CD4-positive, alpha-beta T cell (primary cell): Measurements from ENCODE around the gene SND1. TPM values are rescaled to one million over a fixed set of nuclear protein-coding genes. Genes with fewer than 3 reads are reported as not detected.
"Not testable (repeated sequence)": the region's sequence is repeated elsewhere in the genome, so short reads cannot be mapped to it uniquely, and the experiment has no call there.

ENCODE experiments used
- ATAC-seq: fragments of 200-7000 bp; cut with Tn5 transposase; one replicate; pipeline ENCODE4 v1.10.0; 2022; ENCODE audit warnings: mild to moderate bottlenecking; ENCODE audit not compliant: poor library complexity
- CTCF ChIA-PET: fragments of 350-600 bp; sonication (Branson Sonifier 250); formaldehyde crosslinking; loops from one replicate; lab custom pipeline; 2021; ENCODE audit warnings: antibody characterized with exemption, inconsistent platforms; lab: Charles Lee
- POLR2A ChIA-PET: fragments of 350-600 bp; sonication (Branson Sonifier 250); formaldehyde crosslinking; loops from one replicate; lab custom pipeline; 2021; ENCODE audit warnings: antibody characterized with exemption, inconsistent platforms; lab: Charles Lee
- DNase-seq, 14 experiments: peaks; one replicate each; pipeline ENCODE4 v3.0.0-alpha.2; 2013 to 2020; ENCODE audit warnings: mixed read lengths in 2 of 14
- H3K27ac ChIP-seq, 2 donors: one replicate each; pipeline versions ENCODE4 v1.5.1 to v1.7.0; 2013; ENCODE audit warnings: low read length in 2 of 2, low read depth in 1 of 2, mild to moderate bottlenecking in 1 of 2
- H3K27me3 ChIP-seq, 2 experiments: 1 replicate in 1 of 2; 2 replicates in 1 of 2; pipeline versions ENCODE4 v1.6.1 to v1.7.0; 2013; ENCODE audit warnings: low read length in 2 of 2, control low read depth in 1 of 2, mild to moderate bottlenecking in 1 of 2, moderate library complexity in 1 of 2; ENCODE audit not compliant: insufficient read depth in 2 of 2, control insufficient read depth in 1 of 2
- H3K36me3 ChIP-seq: one replicate; pipeline ENCODE4 v1.6.1; 2013; ENCODE audit warnings: low read length, control low read depth; ENCODE audit not compliant: insufficient read depth
- H3K4me1 ChIP-seq: one replicate; pipeline ENCODE4 v1.6.1; 2013; ENCODE audit warnings: low read length, control low read depth; ENCODE audit not compliant: insufficient read depth
- H3K4me3 ChIP-seq: one replicate; pipeline ENCODE4 v1.5.1; 2013; ENCODE audit warnings: mild to moderate bottlenecking, low read length, moderate library complexity
- H3K9me3 ChIP-seq, 2 experiments: 1 replicate in 1 of 2; 2 replicates in 1 of 2; pipeline versions ENCODE4 v1.6.1 to v1.7.0; 2013; ENCODE audit warnings: low read length in 2 of 2, mild to moderate bottlenecking in 2 of 2, control low read depth in 1 of 2, moderate library complexity in 1 of 2; ENCODE audit not compliant: control insufficient read depth in 1 of 2, insufficient read depth in 1 of 2
- H3K27ac Mint-ChIP-seq: one replicate; pipeline ENCODE4 v1.8.0; 2020; ENCODE audit warnings: mixed read lengths
- H3K27me3 Mint-ChIP-seq: one replicate; pipeline ENCODE4 v1.8.0; 2021; ENCODE audit warnings: mixed read lengths
- H3K36me3 Mint-ChIP-seq: one replicate; pipeline ENCODE4 v1.8.0; 2021; ENCODE audit warnings: low read depth, mixed read lengths
- H3K4me1 Mint-ChIP-seq: one replicate; pipeline ENCODE4 v1.8.0; 2021; ENCODE audit warnings: low read depth, mixed read lengths
- H3K4me3 Mint-ChIP-seq: one replicate; pipeline ENCODE4 v1.8.0; 2020; ENCODE audit warnings: mild to moderate bottlenecking, mixed read lengths
- H3K9me3 Mint-ChIP-seq: one replicate; pipeline ENCODE4 v1.8.0; 2020; ENCODE audit warnings: mixed read lengths
- intact Hi-C, 2 experiments: fragments of 100-400 bp; cut with DNase I in 1 of 2; cut with micrococcal nuclease in 1 of 2; formaldehyde crosslinking; loops; one replicate each; pipeline versions ENCODE4 v1.15.1 to v1.9.0; 2023 to 2025; cut with DNase I, micrococcal nuclease
- total RNA-seq, 174 experiments: library from RNA in 2 of 174; stranded (reverse) in 2 of 174; gene quantifications; one replicate each; pipeline ENCODE4 v1.2.3 and lab custom pipeline; 2021 to 2026
- TF ChIP-seq, protein P1 (sequence below): fragments of 200-600 bp; IDR thresholded peaks from one replicate; pipeline ENCODE4 v1.8.0; 2022; ENCODE audit warnings: antibody characterized with exemption, mild to moderate bottlenecking

SND1 gene
- total RNA-seq, 2 experiments from 2014 or later, result 104 to 113 TPM

DNA sequence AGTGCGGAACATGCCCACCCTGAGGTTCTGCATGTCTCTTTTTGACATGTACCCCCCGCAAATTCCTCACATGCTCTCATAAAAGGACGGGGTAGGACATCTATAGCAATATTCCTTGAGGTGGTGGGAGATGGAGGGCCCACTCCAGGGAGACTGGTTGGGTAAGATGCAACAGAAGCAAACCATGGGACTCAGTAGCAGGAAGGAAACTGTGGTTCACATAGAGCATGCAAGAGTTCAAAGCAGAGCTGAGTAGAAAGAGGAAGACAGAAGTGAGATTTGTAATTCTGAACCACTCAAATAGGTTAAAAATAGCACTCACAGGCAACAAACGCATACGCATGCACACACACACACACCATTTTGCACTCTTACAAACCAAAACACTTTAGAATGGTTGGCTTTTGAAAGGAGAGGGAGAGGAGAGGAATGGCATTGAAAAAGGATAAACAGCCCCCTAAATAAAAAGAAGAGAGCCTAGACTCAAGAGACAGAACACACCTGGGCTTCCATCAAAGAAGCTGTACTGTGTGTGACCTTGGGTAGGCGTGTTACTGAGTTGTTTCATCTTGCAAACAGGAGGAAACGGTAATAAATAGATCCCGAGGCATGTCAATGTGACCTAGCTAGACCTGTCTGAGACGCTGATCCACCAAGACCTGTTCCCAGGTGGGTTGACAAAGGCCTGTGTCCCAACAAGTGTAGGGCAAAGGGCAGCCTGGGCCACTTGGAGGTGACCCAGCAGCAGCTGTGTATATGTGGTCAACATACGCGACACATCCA, 456.8 kb downstream of the SND1 start:
- peak overlapping the region; percentile 75 for H3K4me3 Mint-ChIP-seq
- no peaks in the 10 kb centered on the region for H3K27me3 Mint-ChIP-seq
- ChIA-PET POLR2A (interaction anchor here (0.6 to 1.7 kb wide), 16 partner anchors 9 to 716 kb away, joined by 3 to 31 read pairs (median 4); partner anchors contain the start of genes GCC1, LRRC4 and ZNF800), CTCF (interaction anchor here (0.7 to 1.2 kb wide), 2 partner anchors 26 to 232 kb away, joined by 3 to 7 read pairs; no protein-coding TSS in a partner anchor)
- H3K36me3 ChIP-seq, result no peaks in the 10 kb centered on the region
- intact Hi-C loops, result loop anchor here (2.0 to 5.0 kb wide), 2 partner anchors 16 to 52 kb away; no protein-coding TSS in a partner anchor
- H3K9me3 Mint-ChIP-seq, result no peaks in the 10 kb centered on the region
- peaks cover 79% of the 10 kb centered on the region for H3K4me1 ChIP-seq
- H3K4me1 Mint-ChIP-seq, result peaks cover 85% of the 10 kb centered on the region
- ATAC-seq (peak; percentile 80), DNase-seq (peak in 5 of 14 experiments; percentile 21 to 80 (median 61))
- peak overlapping the region; percentile 89 for H3K27ac Mint-ChIP-seq
- H3K4me3 ChIP-seq, result peak overlapping the region; percentile 17
- TF ChIP-seq, protein P1, sequence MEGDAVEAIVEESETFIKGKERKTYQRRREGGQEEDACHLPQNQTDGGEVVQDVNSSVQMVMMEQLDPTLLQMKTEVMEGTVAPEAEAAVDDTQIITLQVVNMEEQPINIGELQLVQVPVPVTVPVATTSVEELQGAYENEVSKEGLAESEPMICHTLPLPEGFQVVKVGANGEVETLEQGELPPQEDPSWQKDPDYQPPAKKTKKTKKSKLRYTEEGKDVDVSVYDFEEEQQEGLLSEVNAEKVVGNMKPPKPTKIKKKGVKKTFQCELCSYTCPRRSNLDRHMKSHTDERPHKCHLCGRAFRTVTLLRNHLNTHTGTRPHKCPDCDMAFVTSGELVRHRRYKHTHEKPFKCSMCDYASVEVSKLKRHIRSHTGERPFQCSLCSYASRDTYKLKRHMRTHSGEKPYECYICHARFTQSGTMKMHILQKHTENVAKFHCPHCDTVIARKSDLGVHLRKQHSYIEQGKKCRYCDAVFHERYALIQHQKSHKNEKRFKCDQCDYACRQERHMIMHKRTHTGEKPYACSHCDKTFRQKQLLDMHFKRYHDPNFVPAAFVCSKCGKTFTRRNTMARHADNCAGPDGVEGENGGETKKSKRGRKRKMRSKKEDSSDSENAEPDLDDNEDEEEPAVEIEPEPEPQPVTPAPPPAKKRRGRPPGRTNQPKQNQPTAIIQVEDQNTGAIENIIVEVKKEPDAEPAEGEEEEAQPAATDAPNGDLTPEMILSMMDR, result no peak
- peak overlapping the region; percentile 55 to 63 for H3K27ac ChIP-seq
- H3K9me3 ChIP-seq, result no peaks in the 10 kb centered on the region
- no peaks in the 10 kb centered on the region for H3K27me3 ChIP-seq
- no peaks in the 10 kb centered on the region for H3K36me3 Mint-ChIP-seq

DNA sequence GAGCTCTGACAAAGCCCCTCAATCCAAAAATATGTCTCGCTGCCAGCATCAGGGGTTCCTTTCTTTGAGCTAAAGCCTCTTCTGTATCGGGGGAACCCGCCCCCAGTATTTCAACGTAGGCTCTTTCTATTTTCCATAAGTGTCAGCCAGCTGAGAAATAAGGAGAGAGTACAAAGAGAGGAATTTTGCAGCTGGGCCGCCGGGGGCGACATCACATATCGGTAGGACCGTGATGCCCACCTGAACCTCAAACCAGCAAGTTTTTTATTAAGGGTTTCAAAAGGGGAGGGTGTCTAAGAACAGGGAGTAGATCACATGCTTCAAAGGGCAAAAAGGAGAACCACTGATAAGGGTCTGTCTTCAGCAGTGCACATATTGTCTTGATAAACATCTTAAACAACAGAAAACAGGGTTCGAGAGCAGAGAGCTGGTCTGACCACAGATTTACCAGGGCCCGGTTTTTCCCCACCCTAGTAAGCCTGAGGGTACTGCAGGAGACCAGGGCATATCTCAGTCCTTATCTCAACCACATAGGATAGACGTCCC, 457.5 kb downstream of the SND1 start:
- CTCF ChIA-PET, result interaction anchor here (0.7 to 1.2 kb wide), 2 partner anchors 26 to 231 kb away, joined by 3 to 7 read pairs; no protein-coding TSS in a partner anchor
- not testable (repeated sequence) for H3K36me3 ChIP-seq, ATAC-seq, DNase-seq, H3K36me3 Mint-ChIP-seq, H3K9me3 ChIP-seq, H3K27me3 Mint-ChIP-seq, H3K27me3 ChIP-seq, H3K9me3 Mint-ChIP-seq
- intact Hi-C loops, result loop anchor here (2.0 to 5.0 kb wide), 2 partner anchors 15 to 52 kb away; no protein-coding TSS in a partner anchor
- Mint-ChIP-seq H3K4me3 (peak overlapping the region; percentile 75), H3K27ac (peak overlapping the region; percentile 89), H3K4me1 (peaks cover 89% of the 10 kb centered on the region)
- POLR2A ChIA-PET, result interaction anchor here (0.7 to 1.7 kb wide), 14 partner anchors 8 to 717 kb away, joined by 3 to 31 read pairs (median 4); partner anchors contain the start of genes GCC1, LRRC4 and ZNF800
- peak overlapping the region; percentile 55 to 63 for H3K27ac ChIP-seq
- peak overlapping the region; percentile 17 for H3K4me3 ChIP-seq
- H3K4me1 ChIP-seq, result peaks cover 72% of the 10 kb centered on the region

DNA sequence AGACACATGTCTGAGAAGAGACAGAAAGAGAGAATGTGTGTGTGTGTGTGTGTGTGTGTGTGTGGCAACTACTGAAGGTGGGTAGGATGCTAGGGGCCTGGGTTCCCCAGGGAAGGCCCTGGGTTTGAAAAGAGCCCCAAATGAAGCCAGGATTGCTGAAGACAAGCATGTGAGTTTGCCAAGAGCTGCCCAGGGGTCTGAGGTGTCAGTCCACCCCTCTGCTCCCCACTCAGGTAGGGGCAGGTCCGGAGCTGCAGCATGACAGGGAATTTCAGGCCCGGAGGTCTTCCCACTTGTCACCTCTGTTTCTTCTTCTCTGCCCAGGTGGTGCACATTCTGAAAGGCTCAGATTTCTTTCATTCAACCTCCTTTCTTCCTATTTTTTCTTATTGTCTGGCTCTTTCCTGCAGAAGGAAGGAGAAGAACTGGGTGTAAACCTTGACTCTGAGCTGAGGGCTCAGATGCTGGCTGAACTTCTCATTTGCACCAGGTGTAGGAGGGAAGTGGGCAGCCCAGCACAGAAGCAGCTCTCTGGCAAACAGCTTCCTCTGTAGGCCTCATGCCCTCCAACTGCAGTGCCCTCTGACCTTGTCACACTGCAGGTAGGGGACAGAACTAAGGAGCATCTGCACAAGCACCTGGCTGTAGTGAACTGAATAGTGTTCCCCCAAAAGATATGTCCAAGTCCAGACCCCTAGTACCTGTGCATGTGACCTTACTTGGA, 458.8 kb downstream of the SND1 start:
- peaks cover 78% of the 10 kb centered on the region for H3K4me1 Mint-ChIP-seq
- POLR2A ChIA-PET, result interaction anchor here (0.7 to 1.7 kb wide), 4 partner anchors 8 to 99 kb away, joined by 3 to 6 read pairs (median 3); no protein-coding TSS in a partner anchor
- no peak overlapping the region for H3K27ac ChIP-seq
- CTCF ChIA-PET, result no interaction called here
- no peaks in the 10 kb centered on the region for H3K27me3 Mint-ChIP-seq
- H3K9me3 Mint-ChIP-seq, result no peaks in the 10 kb centered on the region
- no peaks in the 10 kb centered on the region for H3K9me3 ChIP-seq
- H3K27ac Mint-ChIP-seq, result peak overlapping the region; percentile 89
- peak in 2 of 14 experiments; percentile 23 to 25 for DNase-seq
- no peaks in the 10 kb centered on the region for H3K27me3 ChIP-seq
- H3K36me3 Mint-ChIP-seq, result no peaks in the 10 kb centered on the region
- H3K4me3 ChIP-seq, result no peak overlapping the region
- peaks cover 69% of the 10 kb centered on the region for H3K4me1 ChIP-seq
- TF ChIP-seq, protein P1, result no peak
- H3K4me3 Mint-ChIP-seq, result peak overlapping the region; percentile 71
- intact Hi-C loops, result no loop called here
- no peak for ATAC-seq
- no peaks in the 10 kb centered on the region for H3K36me3 ChIP-seq
